Gastroesophageal sphincter (tissue), 4 donors: ENCODE data around the gene RYR3. TPM values are rescaled to one million over a fixed set of nuclear protein-coding genes. Genes with fewer than 3 reads are reported as not detected.

Experiments
- ATAC-seq: fragments of 150-250 bp; one replicate; pipeline ENCODE4 v1.9.1; 2016; ENCODE audit warnings: mild to moderate bottlenecking, moderate library complexity
- H3K27ac ChIP-seq, 4 donors: fragments of 200-600 bp; sonication (generic) in 3 of 4; 1 replicate in 3 of 4; 2 replicates in 1 of 4; pipeline ENCODE4 v1.5.1; 2016 to 2019
- H3K27me3 ChIP-seq: fragments of 200-600 bp; sonication (generic); one replicate; pipeline ENCODE4 v1.5.1; 2019
- H3K36me3 ChIP-seq, 2 donors: fragments of 200-600 bp; sonication (generic); one replicate each; pipeline ENCODE4 v1.5.1; 2019; ENCODE audit warnings: control low read depth in 1 of 2
- H3K4me1 ChIP-seq, 3 donors: fragments of 200-600 bp; sonication (generic); 1 replicate in 2 of 3; 2 replicates in 1 of 3; pipeline ENCODE4 v1.5.1; 2016 to 2019; ENCODE audit warnings: control low read depth in 2 of 3
- H3K4me3 ChIP-seq, 2 donors: fragments of 200-600 bp; sonication (generic); one replicate each; pipeline ENCODE4 v1.5.1; 2019; ENCODE audit warnings: mild to moderate bottlenecking in 1 of 2, moderate library complexity in 1 of 2
- H3K9me3 ChIP-seq, 3 donors: fragments of 200-600 bp; sonication (generic); one replicate each; pipeline ENCODE4 v1.5.1; 2017 to 2019; ENCODE audit warnings: control low read depth in 2 of 3
- CTCF ChIP-seq, 4 experiments: fragments of 200-600 bp in 2 of 4; fragments of 450-650 bp in 2 of 4; sonication (generic) in 1 of 4; IDR thresholded peaks; one replicate each; pipeline ENCODE4 v1.5.1; 2017 to 2019; ENCODE audit warnings: antibody characterized with exemption in 4 of 4, mild to moderate bottlenecking in 2 of 4, moderate library complexity in 2 of 4
- EP300 ChIP-seq: sonication (generic); formaldehyde crosslinking; IDR thresholded peaks from one replicate; pipeline ENCODE4 v1.6.1; 2017; ENCODE audit warnings: antibody characterized with exemption, mild to moderate bottlenecking
- POLR2A ChIP-seq, 2 donors: fragments of 450-650 bp; IDR thresholded peaks; one replicate each; pipeline ENCODE4 v1.6.1; 2017; ENCODE audit warnings: antibody characterized with exemption in 2 of 2, mild to moderate bottlenecking in 2 of 2, moderate library complexity in 1 of 2
- POLR2AphosphoS5 ChIP-seq: sonication (generic); formaldehyde crosslinking; IDR thresholded peaks from one replicate; pipeline ENCODE4 v1.6.1; 2017; ENCODE audit warnings: antibody characterized with exemption
- WGBS, 2 donors: methylation state at CpG; one replicate each; pipeline ENCODE4 v1.1.5; 2018; ENCODE audit warnings: low coverage in 1 of 2; 5-methylcytosine and 5-hydroxymethylcytosine counted together
- total RNA-seq, 4 donors: library from RNA; depleted of rRNA; stranded (reverse); fragments of >200 nt; gene quantifications; one replicate each; pipeline ENCODE4 v1.1.0, GENCODE V29; 2016

The RYR3 gene
- total RNA-seq, 4 donors from 2014 or later, result 3.5 to 10.2 (median 6.2) TPM

GRCh38 chr15:33442449-33442848, 131.7 kb downstream of the RYR3 start:
- no peaks in the 10 kb centered on the region for H3K9me3 ChIP-seq
- ATAC-seq, result no peak
- H3K27me3 ChIP-seq, result no peaks in the 10 kb centered on the region
- TF ChIP-seq CTCF (IDR thresholded peaks at IDR 0.05) (no peak), EP300 (no peak), POLR2A (IDR thresholded peaks at IDR 0.05) (no peak), POLR2AphosphoS5 (no peak)
- H3K36me3 ChIP-seq, result no peaks in the 10 kb centered on the region
- H3K4me3 ChIP-seq, result no peak overlapping the region
- WGBS, 2 donors, result 50 to 64% methylated on average over 1 to 3 of the region's 3 CpGs
- no peaks in the 10 kb centered on the region for H3K4me1 ChIP-seq
- no peak overlapping the region for H3K27ac ChIP-seq

GRCh38 chr15:33443708-33444107, 132.9 kb downstream of the RYR3 start:
- Histone ChIP-seq H3K4me3 (no peak overlapping the region), H3K4me1 (no peaks in the 10 kb centered on the region), H3K27me3 (no peaks in the 10 kb centered on the region), H3K27ac (no peak overlapping the region), H3K9me3 (no peaks in the 10 kb centered on the region), H3K36me3 (no peaks in the 10 kb centered on the region)
- TF ChIP-seq POLR2A (IDR thresholded peaks at IDR 0.05) (no peak), POLR2AphosphoS5 (no peak), EP300 (no peak), CTCF (IDR thresholded peaks at IDR 0.05) (no peak)
- no CpG with 5 or more reads among the region's 1 CpG for WGBS, 2 donors
- no peak for ATAC-seq

- WGBS, 2 donors, result 50 to 87% methylated on average over 4 of the region's 4 CpGs
- no peak overlapping the region for H3K27ac ChIP-seq
- no peaks in the 10 kb centered on the region for H3K36me3 ChIP-seq
- TF ChIP-seq POLR2AphosphoS5, result no peak
- no peak for TF ChIP-seq CTCF (IDR thresholded peaks at IDR 0.05)
- no peak for TF ChIP-seq POLR2A (IDR thresholded peaks at IDR 0.05)
- no peak for TF ChIP-seq EP300
- no peak for ATAC-seq
- H3K4me3 ChIP-seq, result no peak overlapping the region
- H3K9me3 ChIP-seq, result no peaks in the 10 kb centered on the region
- no peaks in the 10 kb centered on the region for H3K27me3 ChIP-seq
- no peaks in the 10 kb centered on the region for H3K4me1 ChIP-seq
Observed at GRCh38 chr15:33445984-33446383, 135.2 kb downstream of the RYR3 start.

- TF ChIP-seq CTCF (IDR thresholded peaks at IDR 0.05) (no peak), EP300 (no peak), POLR2AphosphoS5 (no peak), POLR2A (IDR thresholded peaks at IDR 0.05) (no peak)
- Histone ChIP-seq H3K27me3 (no peaks in the 10 kb centered on the region), H3K36me3 (no peaks in the 10 kb centered on the region), H3K4me1 (no peaks in the 10 kb centered on the region), H3K27ac (no peak overlapping the region), H3K9me3 (no peaks in the 10 kb centered on the region), H3K4me3 (no peak overlapping the region)
- WGBS, 2 donors, result 70 to 71% methylated on average over 3 to 4 of the region's 4 CpGs
- ATAC-seq, result no peak
Observed at GRCh38 chr15:33448151-33448550, 137.4 kb downstream of the RYR3 start.

GRCh38 chr15:33448961-33449606, 138.3 kb downstream of the RYR3 start:
- H3K36me3 ChIP-seq, result no peaks in the 10 kb centered on the region
- TF ChIP-seq EP300 (no peak), POLR2AphosphoS5 (no peak), POLR2A (IDR thresholded peaks at IDR 0.05) (no peak), CTCF (IDR thresholded peaks at IDR 0.05) (no peak)
- ATAC-seq, result no peak
- H3K4me3 ChIP-seq, result no peak overlapping the region
- H3K4me1 ChIP-seq, result no peaks in the 10 kb centered on the region
- H3K27ac ChIP-seq, result no peak overlapping the region
- WGBS, 2 donors, result 69 to 84% methylated on average over 4 to 5 of the region's 9 CpGs
- no peaks in the 10 kb centered on the region for H3K27me3 ChIP-seq
- no peaks in the 10 kb centered on the region for H3K9me3 ChIP-seq
